ENCODE data around the gene SULF2. TPM values are rescaled to one million over a fixed set of nuclear protein-coding genes. Genes with fewer than 3 reads are reported as not detected.

The SULF2 gene
- total and polyA plus RNA-seq, 4 donors = 8.1 to 25.4 (median 12.0) TPM

DNA sequence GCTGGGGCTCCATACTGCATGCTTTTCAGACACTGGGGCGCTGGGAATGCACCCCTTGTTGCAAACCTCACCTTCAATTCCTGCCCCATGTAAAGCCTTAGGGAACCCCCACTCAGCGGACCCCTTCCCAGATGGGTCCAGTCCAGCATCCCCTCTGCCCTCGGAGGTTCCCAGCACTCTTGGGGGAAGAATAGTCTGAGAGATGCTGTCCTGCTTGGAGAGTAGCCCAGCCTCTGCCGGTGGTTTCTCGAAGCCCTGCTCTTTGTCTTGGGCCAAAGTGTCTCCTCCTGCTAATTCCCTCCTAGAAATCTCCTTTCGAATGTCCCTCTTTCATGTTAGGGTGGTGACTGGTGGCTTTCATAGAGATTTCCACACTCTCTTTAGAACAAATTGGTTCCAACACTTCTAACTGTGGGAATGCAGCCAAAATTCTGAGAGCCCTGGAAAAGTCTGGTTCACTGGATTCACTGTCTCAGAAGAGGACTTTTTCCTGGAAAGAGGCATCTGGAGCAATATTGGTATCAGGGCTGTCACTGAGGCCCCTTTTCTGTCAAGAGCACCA is 24.9 kb upstream of the SULF2 start:
- no peaks in the 10 kb centered on the region for H3K36me3 ChIP-seq (ENCODE audit: control insufficient read depth in 4 of 4, insufficient read depth in 3 of 4, low read depth in 1 of 4, low read length in 3 of 4)
- no peak overlapping the region for H3K4me3 ChIP-seq (ENCODE audit: low read depth in 1 of 3, low read length in 3 of 3)
- H3K27me3 ChIP-seq (ENCODE audit: control insufficient read depth in 4 of 4, insufficient read depth in 4 of 4, low read length in 3 of 4) = peaks cover 0 to 7% (median 0%) of the 10 kb centered on the region in 4 donors
- H3K9ac ChIP-seq (ENCODE audit: low read depth in 1 of 2, low read length in 2 of 2) = no peak overlapping the region
- TF ChIP-seq NR2F2 (IDR thresholded peaks at IDR 0.05) = no peak
- TF ChIP-seq, protein P1, sequence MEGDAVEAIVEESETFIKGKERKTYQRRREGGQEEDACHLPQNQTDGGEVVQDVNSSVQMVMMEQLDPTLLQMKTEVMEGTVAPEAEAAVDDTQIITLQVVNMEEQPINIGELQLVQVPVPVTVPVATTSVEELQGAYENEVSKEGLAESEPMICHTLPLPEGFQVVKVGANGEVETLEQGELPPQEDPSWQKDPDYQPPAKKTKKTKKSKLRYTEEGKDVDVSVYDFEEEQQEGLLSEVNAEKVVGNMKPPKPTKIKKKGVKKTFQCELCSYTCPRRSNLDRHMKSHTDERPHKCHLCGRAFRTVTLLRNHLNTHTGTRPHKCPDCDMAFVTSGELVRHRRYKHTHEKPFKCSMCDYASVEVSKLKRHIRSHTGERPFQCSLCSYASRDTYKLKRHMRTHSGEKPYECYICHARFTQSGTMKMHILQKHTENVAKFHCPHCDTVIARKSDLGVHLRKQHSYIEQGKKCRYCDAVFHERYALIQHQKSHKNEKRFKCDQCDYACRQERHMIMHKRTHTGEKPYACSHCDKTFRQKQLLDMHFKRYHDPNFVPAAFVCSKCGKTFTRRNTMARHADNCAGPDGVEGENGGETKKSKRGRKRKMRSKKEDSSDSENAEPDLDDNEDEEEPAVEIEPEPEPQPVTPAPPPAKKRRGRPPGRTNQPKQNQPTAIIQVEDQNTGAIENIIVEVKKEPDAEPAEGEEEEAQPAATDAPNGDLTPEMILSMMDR (IDR thresholded peaks at IDR 0.05; ENCODE audit: low read depth, low read length, missing input control) = no peak
- TF ChIP-seq, protein P2, sequence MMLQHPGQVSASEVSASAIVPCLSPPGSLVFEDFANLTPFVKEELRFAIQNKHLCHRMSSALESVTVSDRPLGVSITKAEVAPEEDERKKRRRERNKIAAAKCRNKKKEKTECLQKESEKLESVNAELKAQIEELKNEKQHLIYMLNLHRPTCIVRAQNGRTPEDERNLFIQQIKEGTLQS (IDR thresholded peaks at IDR 0.05) = no peak
- TF ChIP-seq, protein P3, sequence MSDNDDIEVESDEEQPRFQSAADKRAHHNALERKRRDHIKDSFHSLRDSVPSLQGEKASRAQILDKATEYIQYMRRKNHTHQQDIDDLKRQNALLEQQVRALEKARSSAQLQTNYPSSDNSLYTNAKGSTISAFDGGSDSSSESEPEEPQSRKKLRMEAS (IDR thresholded peaks at IDR 0.05) = no peak
- TF ChIP-seq HNF4A (conservative IDR thresholded peaks at IDR 0.05) = no peak
- TF ChIP-seq JUND (IDR thresholded peaks at IDR 0.05) = no peak
- TF ChIP-seq TAF1 (conservative IDR thresholded peaks at IDR 0.05) = no peak
- peaks cover 0 to 7% (median 4%) of the 10 kb centered on the region in 4 donors for H3K9me3 ChIP-seq (ENCODE audit: control insufficient read depth in 4 of 4, low read length in 3 of 4)
- no peak overlapping the region for H3K27ac ChIP-seq (ENCODE audit: low read depth in 1 of 2, low read length in 2 of 2)
- DNase-seq (ENCODE audit: low spot score) = no peak
- WGBS = 66% methylated on average over 6 of the region's 6 CpGs
- no peaks in the 10 kb centered on the region for H3K4me1 ChIP-seq (ENCODE audit: control insufficient read depth in 4 of 4, insufficient read depth in 4 of 4, low read length in 3 of 4)

DNA sequence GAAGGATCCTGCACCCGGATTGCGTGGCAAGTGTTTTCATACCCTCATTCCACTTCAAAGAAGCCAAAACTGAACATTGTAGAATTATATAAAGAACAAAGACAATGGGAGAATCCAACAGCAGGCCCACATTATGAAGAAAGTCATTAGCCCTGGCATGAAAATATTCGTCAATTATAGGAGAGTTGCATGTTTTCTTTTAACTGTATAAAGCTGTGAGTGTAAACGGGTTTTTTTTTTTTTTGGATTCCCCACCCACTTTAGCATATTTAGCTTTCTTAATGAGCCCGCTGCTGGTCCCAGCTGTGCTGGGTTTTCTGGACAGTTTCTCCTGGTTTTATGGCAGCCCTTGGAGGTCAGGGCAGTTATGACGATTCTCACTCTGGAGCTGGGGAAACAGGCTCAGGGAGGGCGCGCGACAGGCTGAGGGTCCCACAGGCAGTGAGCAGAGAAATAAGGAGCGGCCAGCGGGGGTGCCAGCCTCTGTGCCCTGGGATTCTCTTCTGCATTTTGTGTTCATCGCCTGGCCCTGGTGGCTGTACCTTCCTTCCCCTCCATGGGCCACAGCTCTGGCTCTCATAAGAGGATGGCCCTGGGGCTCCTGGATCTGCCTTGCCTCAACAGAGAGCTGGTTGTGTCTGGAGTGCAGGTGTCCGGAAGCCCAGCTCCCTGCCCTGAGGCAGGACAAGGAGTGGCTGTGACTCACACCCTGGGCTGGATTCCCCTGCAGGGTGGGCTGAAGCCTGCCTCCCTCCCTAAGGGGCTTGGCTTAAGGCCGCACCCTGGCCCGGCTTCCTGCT is 24.1 kb upstream of the SULF2 start:
- H3K36me3 ChIP-seq (ENCODE audit: control insufficient read depth in 4 of 4, insufficient read depth in 3 of 4, low read depth in 1 of 4, low read length in 3 of 4) = no peaks in the 10 kb centered on the region
- no peak overlapping the region for H3K27ac ChIP-seq (ENCODE audit: low read depth in 1 of 2, low read length in 2 of 2)
- no peak for DNase-seq (ENCODE audit: low spot score)
- H3K4me1 ChIP-seq (ENCODE audit: control insufficient read depth in 4 of 4, insufficient read depth in 4 of 4, low read length in 3 of 4) = no peaks in the 10 kb centered on the region
- H3K9me3 ChIP-seq (ENCODE audit: control insufficient read depth in 4 of 4, low read length in 3 of 4) = peaks cover 0 to 2% (median 0%) of the 10 kb centered on the region in 4 donors
- no peak overlapping the region for H3K9ac ChIP-seq (ENCODE audit: low read depth in 1 of 2, low read length in 2 of 2)
- TF ChIP-seq TAF1 (conservative IDR thresholded peaks at IDR 0.05) = no peak
- no peak for TF ChIP-seq SP1 (IDR thresholded peaks at IDR 0.05)
- no peak for TF ChIP-seq YY1 (IDR thresholded peaks at IDR 0.05)
- no peak for TF ChIP-seq GABPA (IDR thresholded peaks at IDR 0.05 in 1 of 2, conservative IDR thresholded peaks at IDR 0.05 in 1 of 2)
- no peak for TF ChIP-seq RXRA (IDR thresholded peaks at IDR 0.05)
- no peak for TF ChIP-seq FOXA1 (IDR thresholded peaks at IDR 0.05)
- TF ChIP-seq, protein P3 (IDR thresholded peaks at IDR 0.05) = no peak
- TF ChIP-seq, protein P4, sequence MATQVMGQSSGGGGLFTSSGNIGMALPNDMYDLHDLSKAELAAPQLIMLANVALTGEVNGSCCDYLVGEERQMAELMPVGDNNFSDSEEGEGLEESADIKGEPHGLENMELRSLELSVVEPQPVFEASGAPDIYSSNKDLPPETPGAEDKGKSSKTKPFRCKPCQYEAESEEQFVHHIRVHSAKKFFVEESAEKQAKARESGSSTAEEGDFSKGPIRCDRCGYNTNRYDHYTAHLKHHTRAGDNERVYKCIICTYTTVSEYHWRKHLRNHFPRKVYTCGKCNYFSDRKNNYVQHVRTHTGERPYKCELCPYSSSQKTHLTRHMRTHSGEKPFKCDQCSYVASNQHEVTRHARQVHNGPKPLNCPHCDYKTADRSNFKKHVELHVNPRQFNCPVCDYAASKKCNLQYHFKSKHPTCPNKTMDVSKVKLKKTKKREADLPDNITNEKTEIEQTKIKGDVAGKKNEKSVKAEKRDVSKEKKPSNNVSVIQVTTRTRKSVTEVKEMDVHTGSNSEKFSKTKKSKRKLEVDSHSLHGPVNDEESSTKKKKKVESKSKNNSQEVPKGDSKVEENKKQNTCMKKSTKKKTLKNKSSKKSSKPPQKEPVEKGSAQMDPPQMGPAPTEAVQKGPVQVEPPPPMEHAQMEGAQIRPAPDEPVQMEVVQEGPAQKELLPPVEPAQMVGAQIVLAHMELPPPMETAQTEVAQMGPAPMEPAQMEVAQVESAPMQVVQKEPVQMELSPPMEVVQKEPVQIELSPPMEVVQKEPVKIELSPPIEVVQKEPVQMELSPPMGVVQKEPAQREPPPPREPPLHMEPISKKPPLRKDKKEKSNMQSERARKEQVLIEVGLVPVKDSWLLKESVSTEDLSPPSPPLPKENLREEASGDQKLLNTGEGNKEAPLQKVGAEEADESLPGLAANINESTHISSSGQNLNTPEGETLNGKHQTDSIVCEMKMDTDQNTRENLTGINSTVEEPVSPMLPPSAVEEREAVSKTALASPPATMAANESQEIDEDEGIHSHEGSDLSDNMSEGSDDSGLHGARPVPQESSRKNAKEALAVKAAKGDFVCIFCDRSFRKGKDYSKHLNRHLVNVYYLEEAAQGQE (IDR thresholded peaks at IDR 0.05) = no peak
- no peak for TF ChIP-seq HNF4A (conservative IDR thresholded peaks at IDR 0.05)
- no peak for TF ChIP-seq NR2F2 (IDR thresholded peaks at IDR 0.05)
- no peak for TF ChIP-seq JUND (IDR thresholded peaks at IDR 0.05)
- no peak for TF ChIP-seq HNF4G (IDR thresholded peaks at IDR 0.05)
- TF ChIP-seq RAD21 (IDR thresholded peaks at IDR 0.05) = no peak
- TF ChIP-seq, protein P5, sequence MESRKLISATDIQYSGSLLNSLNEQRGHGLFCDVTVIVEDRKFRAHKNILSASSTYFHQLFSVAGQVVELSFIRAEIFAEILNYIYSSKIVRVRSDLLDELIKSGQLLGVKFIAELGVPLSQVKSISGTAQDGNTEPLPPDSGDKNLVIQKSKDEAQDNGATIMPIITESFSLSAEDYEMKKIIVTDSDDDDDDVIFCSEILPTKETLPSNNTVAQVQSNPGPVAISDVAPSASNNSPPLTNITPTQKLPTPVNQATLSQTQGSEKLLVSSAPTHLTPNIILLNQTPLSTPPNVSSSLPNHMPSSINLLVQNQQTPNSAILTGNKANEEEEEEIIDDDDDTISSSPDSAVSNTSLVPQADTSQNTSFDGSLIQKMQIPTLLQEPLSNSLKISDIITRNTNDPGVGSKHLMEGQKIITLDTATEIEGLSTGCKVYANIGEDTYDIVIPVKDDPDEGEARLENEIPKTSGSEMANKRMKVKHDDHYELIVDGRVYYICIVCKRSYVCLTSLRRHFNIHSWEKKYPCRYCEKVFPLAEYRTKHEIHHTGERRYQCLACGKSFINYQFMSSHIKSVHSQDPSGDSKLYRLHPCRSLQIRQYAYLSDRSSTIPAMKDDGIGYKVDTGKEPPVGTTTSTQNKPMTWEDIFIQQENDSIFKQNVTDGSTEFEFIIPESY (IDR thresholded peaks at IDR 0.05) = no peak
- TF ChIP-seq, protein P2 (IDR thresholded peaks at IDR 0.05) = no peak
- no peak for TF ChIP-seq FOXA2 (IDR thresholded peaks at IDR 0.05)
- TF ChIP-seq EGR1 (IDR thresholded peaks at IDR 0.05; ENCODE audit: low read depth in 2 of 2) = no peak
- H3K27me3 ChIP-seq (ENCODE audit: control insufficient read depth in 4 of 4, insufficient read depth in 4 of 4, low read length in 3 of 4) = peaks cover 0 to 5% (median 0%) of the 10 kb centered on the region in 4 donors
- H3K4me3 ChIP-seq (ENCODE audit: low read depth in 1 of 3, low read length in 3 of 3) = no peak overlapping the region
- 73% methylated on average over 15 of the region's 15 CpGs for WGBS
